HL-60/S4 treated with phorbol 12-myristate 13-acetate at 8.2 ng/mL for 4 days and 3 days (cell line): ENCODE measurements around the gene NUP50.

ENCODE experiments used
- in situ Hi-C: fragments of 300-500 bp; cut with MboI; formaldehyde crosslinking; loops from 2 replicates; pipeline ENCODE4 v1.15.0; 2022; ENCODE audit warnings: low sequenced_read_pairs

NUP50 gene

DNA sequence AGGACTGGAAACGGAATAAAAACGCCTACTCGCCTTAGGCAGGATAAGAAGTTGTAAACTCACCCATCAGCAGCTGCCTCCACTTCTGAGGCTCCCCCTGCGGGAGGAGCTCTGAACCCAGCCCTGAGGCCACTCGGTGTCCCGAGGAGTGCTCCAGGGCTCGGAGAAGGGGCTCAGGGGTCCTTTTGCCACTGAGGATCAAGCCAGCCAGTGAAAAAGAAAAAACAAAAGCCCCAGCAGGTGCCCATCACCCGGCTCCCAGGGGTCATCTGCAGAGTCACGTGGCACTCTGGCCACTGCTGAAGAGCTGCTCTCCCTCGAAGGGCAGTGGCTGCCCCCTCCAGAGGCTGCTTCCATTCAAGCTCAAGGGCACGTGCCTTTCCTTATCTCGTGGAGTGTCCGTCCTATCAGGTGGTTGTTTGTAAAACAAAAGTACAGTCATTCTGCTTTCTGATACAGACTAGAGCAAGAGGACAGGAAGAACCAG lies 29.0 kb downstream of the NUP50 start:
- in situ Hi-C loops = no loop called here

DNA sequence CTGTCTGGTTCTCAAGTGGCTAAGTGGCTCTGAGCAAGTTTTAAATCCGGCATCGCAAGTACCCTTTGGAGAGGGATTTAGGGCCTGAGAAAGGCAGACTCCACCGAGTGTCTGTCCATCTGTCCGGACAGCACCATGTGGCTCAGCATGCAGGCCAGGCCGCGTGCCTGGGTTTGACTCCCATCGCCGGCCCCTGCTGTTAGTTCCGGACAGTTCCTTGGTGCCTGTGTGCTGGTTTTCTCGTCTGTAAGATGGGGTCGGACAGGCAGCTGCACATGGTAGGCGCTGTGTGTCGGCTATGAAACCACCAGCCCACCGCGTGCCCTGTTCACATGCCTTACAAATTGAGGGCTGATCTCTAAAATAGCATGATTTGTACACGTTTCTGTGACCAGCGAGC lies 31.0 kb downstream of the NUP50 start:
- in situ Hi-C loops = no loop called here

DNA sequence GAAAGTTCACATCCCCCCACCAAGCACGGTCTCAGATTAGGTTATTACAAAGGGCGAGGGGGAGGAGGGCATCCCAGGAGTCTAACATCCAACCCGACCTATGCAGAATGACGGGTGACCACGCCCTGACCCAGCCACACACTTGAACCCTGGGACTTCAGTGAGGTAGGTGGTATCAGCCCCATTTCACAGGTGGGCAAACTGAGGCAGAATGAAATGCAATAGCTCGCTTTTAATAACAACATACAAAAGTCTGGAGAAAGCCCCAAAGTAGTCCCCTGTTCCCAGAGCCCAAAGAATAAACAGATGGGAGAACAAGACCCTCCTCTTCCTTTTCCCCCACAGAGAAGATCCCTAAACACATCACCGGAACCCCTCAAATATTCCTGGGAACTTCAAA lies 31.9 kb downstream of the NUP50 start:
- in situ Hi-C loops = no loop called here

DNA sequence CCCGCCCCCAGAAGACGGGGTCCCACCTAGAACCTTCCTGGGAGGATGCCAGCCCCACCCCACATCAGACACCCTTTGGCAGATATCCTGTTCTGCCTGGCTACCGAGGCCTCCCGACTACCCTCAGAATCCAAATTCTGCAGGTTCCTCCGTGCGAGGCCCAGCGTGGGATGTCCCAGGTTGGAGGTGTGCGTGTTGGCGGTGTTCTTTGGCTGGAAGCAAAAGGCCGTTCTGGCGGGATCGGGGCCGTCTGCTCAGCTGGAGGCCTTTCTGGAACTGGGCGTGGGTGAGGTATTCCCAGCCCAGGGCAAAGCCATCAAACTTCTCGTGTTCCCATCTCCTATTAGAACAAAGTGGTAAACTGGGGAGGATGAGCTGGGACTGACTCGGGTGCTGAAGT lies 32.6 kb downstream of the NUP50 start:
- in situ Hi-C loops = no loop called here

DNA sequence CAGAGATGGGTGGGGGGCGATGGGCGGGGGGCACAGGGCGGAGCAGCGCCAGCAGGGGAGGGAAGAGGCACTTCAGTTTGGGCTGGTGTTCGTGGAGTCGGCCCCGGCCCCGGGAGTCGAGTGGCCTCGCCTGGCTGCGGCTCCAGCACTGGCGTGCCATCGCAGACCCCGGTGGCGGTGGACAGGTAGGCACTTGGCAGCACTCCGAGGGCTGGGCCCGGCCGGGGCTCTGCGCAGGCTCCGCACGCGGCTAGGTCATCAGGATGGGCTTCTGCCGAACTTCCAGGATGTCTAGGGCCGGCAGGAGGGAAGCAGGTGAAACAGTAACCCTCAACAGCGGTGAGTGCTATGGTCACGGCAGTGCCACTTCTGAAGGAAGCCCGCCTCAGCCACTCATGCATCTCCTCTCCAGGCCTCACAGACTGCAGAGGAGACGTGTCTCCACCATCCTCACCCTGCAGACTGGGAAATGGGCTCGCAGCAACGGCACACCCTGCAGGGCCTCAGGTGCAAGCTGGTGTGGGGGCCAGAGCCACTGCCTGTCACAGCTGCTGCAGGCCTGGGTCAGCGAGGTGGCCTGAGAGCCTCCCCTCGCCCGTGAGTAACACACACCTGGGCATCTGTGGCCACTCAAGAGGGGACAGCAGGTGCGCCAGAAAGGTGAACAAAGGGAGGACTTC lies 33.3 kb downstream of the NUP50 start:
- in situ Hi-C loops = no loop called here

DNA sequence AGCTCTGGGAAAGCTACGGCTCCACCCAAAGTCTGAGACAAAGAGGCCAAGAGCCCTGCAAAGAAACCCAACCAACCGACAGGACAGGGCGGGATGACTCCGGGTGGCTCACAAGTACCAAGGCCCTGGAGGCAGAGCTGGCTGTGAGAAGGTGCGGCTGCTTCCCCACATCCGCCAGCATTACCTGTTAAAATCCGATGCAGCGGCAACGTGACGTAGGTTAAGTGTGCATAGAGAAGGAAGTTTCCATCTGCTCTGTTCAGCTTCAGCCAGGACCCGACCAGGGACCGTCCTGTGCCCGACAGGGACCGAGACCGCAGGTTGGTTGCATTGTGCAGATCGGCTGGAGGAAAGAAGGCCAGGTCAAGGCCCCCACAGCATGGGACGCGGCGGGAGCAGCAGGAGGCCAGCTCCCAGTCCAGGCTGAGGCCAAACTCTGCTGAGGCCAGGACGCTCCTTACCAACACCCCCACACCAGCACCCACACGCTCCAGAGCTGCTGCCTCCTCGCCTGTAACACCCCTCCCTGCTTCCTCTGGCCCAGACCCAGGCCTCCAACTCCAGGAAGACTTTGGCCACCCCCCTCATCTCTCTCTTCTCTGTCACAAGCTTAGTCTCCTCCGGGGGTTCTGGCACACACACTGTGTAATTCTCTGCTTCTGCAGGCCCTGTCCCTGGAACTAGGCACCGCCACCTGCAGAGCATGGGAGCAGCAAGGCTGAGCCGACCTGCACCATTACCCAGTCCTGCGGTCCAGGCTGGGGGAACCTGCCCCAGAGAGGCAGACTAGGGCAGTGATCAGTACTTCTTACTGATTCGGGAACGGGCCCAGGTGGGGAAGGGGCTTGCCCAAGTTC lies 34.1 kb downstream of the NUP50 start:
- in situ Hi-C loops = no loop called here

DNA sequence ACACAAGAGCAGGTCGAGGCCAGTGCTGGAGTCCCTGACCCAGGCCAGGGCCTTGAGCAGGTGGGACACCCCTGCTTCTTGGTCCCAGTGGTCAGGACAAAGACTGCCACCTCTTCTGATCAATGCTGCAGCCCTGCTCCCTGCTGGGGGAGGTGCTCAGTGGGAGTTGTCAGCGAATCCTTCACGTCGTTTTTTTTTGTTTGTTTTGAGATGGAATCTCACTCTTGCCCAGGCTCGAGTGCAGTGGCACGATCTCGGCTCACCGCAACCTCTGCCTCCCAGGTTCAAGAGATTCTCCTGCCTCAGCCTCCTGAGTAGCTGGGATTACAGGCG lies 34.7 kb downstream of the NUP50 start:
- in situ Hi-C loops = no loop called here

DNA sequence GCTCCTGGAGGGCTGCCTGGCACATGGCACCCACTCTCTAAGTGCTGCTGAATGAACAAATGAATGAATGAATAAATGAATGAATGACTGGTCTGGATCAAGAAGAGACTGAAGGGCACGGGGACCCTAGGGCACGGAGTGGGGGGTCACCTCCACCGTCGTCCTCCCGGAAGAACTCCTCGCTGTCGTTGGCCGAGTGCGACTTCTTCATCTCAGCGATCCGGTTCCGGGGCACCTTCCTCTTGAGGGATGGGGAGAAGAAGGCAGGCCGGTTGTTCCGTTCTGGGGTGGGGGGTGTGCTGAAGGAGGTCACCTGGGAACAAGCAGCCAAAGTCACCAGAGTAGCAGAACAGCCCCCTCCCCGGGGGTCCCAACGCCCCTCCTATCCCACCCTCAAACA lies 36.0 kb downstream of the NUP50 start:
- in situ Hi-C loops = no loop called here

DNA sequence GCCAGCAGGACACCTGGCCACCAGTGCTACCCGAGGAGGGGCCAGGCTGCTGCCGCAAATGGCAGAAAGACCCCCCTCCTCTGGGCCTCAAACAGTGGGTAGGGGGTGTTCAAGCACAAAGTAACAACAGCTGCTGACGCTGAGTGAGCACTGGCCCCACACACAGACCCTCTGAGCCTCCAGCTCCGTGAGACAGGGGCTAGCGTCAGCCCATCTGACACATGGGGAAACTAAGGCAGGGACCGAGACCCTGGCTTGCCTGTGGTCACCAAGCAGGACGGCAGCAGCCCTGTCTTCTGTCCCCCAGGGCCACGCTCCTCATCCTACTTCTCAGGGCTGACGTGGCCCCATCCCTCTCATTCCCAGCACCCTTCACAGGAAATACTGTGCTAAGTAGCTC lies 36.5 kb downstream of the NUP50 start:
- in situ Hi-C loops = no loop called here

DNA sequence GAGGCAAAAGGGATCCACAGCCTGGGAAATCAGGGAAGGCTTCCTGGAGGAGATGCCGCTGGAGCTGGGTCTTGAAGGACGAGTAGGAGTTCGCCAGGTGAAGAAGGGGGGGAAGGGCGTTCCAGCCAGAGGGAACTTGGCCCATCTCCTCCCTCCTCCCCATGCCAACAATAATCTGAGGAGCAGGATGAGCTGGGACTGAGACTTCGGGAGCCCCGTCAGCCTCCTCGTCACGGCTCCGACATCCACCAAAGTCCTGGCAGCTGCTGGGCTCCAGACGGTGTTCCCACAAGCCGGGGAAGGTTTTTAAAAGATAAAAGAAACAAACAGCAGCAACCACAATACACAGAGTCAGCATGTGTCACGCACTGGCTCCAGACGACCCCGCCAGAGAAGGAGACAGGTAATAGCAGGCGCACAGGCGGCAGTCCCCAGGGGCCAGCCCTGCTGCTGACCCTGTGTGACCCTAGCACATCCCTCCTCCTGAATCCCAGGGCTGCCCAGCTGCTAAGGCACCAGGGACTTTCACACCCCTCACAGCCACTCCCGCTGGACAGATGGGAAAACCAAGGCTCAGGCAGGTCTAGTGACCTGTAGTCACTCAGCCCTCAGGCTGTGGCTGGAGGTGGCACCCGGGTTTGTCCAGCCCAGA lies 37.3 kb downstream of the NUP50 start:
- in situ Hi-C loops = no loop called here

DNA sequence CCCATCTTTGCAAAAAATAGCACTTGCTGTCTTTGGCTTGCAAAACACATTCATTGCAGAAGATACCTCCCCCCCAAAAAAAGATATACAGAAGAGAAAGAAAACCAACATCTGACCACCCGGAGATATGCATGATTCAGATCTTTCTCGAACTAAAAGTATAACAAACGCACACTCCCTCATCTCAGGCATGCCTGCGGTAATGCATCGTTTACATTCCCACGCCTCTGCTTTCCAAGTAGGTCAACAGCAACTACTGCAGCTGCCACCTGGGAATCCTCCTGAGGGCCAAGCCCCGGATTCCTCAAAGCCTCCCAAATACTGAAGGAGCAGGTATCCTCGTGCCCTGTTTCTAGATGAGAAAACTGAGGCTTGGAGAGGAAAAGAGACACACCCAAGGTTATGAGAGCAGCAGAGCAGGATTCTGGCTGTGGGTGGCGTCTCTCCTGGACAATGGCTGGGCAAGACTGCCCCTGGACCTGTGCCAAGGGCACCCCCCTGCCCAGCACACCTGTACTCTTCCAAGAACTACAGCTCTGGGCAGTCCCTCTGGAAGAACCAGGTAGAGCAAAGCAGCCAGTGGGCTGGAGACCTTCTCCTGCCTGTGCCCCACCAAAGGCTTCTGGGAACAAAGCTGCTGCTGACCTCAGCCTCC lies 38.1 kb downstream of the NUP50 start:
- in situ Hi-C loops = no loop called here

DNA sequence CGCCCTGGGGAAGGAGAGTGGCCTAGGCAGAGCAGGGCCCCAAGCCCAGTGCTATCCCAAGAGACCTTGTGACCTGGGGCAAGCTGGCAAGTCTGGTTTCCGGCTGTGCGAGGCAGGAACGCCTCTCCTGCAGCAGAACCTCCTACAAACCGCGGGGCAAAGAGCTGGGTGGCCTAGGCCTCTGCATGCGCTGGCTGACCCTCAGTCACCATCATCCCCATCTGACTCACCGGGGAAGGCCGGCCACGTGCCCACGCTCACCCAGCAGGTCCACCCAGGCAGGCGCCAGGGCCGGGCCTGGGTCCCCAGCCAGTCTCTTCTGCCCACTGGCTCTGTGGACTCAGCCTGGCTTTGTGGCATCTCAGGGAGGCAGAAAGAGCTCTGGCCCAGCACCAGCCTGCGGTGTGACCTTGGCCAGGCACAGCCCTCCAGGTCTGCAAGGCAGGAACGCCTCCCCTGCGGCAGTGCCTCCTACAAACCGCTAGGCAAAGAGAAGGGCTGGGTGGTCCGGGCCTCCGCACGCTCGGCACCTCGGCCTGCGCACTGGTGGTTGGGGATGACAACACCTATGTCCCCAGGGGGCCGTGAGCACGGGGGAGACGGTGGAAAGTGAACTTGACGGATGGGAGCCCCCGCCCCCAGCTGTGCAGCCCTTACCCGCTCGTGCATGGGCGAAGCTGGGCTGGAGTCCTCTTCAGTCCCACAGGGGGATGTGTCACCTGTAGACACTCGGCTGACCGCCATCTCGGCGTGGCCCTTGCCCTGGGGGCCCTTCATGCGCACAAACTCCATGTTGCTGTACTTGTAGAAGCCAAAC lies 38.8 kb downstream of the NUP50 start:
- in situ Hi-C loops = no loop called here

DNA sequence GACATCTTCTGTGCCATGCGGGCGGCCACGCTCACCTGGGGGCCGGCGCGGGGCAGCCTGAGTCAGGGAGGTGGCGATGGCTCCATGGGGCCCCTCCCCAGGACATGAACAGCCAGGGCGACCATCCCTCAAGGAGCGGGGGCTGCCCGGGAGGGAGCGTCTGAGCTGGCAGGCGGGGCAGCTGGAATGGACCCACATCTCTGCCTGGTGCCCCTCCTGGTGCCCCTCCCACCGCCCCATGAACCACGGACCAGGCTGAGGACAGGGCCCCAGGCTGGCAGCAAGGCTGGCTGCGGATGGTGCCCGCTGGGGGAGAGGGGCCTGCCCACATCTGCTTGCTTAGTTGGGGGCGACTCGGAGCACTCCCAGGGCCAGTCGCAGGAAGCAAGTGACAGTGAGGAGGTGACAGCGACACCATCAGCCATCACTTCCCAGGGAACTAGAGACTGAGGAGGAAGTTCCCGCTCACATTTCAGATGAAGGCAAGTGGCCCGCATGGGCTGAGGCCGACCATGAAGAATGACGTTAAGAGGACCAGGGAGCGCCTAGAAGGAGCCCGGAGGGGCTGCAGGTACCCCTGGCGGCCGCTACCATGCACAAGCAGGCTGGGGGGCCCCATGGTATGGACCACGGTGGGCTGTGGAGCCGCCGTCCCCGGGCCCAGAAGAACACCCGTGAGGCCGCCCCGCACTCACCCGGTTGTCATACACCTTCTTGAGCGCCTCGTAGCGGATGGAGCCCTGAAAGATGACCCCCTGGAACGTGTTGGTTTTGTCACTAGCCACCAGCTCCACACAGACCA lies 39.6 kb downstream of the NUP50 start:
- in situ Hi-C loops = no loop called here

DNA sequence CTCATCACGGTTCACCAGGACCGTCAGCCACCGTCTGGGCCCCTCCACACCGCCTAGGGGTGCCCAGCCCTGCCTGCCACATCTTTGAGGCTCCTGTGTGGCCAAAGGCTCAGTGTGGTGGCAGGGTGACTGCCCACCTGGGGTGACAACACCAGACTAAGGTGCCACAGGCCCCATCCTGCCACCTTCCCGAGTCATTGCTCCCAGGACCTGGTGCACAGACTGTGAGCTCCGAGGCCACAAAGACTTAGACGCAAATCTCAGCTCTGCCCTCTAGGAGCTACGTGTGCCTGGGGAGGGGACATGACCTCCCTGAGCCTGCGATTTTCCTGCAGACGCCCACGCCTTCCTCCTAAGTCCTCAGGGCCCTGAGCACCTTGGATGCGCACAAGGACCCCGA lies 40.5 kb downstream of the NUP50 start:
- in situ Hi-C loops = no loop called here

DNA sequence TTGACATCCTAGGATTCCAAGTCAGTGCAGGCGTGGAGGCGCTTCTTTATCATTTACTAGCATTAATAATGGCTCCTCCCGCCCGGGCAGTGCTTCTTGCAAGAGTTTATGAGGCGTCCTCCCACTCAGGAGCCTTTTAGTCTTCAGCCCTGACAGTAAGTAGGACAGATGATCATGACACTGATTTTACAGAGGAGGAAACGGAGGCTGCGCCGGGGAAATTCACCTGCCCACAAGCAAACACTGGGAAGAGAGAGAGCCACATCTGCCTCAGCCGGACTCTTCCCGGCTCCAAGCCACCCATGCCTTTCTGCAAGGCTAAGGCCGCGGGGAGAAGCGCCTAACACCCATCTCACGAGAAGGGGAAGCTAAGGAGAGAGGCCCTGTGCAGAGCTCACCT lies 41.1 kb downstream of the NUP50 start:
- in situ Hi-C loops = no loop called here

DNA sequence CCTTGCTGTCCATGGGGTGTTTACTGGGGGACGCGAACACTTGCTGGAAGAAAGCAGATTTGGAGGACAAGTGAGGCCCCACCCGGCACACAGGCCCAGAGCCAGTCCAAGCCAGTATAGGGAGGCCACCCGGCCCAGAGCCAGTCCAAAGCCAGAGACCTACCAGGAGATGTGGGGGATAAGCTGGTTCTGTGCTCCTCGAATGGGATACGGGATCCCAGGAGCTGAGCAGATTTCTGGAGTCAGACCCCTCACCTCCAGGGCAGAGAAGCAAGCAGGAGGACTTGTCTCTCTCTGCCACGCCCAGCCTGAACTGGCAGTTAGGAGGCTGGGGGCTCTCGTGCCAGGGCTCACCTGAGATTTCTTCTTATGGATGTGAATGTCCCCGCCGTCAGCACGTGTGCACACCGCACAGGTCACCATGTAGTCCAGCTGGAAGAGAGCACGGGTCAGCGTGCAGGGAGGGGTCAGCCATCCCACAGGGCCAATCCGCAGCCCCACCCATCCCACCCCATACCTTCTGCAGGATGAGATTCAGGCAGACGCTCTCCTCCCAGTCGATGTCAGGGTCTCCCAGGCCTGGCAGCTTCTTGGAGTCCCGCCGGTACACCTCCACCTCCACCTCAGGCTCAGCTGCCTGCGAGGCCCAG lies 41.7 kb downstream of the NUP50 start:
- in situ Hi-C loops = no loop called here

DNA sequence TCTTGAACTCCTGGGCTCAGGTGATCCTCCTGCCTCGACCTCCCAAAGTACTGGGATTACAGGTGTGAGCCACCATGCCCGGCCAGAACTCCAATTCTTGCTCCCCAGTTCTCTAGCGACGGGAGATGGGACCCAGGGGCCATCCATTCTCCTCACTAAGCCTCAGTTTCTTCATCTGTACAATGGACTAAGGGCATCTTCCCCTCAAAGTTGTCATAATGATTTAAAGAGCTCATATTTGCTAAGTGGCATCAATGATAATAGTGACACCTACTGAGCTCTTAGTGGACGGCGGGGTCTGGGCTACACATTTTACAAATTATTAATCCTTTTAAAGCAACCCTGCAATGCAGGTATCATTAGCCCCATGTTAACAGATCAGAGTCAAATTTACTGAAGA lies 42.5 kb downstream of the NUP50 start:
- in situ Hi-C loops = no loop called here

DNA sequence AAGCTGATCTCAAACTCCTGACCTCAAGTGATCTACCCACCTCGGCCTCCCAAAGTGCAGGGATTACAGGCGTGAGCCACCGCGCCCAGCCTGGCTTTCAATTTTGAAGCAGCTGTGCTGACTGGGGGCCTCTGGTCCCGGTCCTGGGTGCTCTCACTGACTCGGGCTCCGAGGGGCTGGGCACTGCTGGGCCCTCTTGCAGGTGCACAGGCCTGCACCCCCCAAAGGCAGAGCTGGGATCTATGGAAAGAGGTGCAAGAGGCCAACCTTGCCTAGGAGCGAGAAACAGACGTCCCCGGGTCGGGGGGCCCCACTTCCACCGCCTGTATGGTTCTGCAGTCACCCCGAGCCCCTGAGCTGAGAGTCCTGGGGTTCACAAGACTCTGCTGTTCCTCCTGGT lies 43.8 kb downstream of the NUP50 start:
- in situ Hi-C loops = no loop called here

DNA sequence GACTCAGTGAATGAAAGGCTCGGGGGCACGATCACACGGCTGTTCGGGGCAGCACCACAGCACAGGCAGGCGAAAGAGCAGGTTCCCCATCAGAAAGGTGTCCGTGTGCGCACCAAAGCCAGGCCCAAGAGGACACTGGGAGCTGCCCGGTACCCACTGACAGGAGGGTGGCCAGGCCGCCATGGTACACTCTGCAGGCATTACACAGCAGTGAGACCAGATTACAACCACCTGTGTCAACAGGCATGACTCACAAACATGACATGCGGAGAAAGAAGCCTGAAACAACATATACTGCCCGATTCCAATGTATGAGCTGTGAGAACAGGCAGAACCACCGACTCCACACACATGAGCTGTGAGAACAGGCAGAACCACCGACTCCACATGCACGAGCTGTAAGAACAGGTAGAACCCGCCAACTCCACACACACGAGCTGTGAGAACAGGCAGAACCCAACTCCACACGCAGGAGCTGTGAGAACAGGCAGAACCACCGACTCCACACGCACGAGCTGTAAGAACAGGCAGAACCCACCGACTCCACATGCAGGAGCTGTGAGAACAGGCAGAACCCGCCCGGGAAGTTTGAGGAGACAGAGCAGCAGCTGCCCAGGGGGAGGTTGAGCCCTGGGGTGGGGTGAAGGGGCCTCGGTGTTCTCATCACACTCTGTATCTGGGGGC lies 44.4 kb downstream of the NUP50 start:
- in situ Hi-C loops = no loop called here
